Left kidney (tissue), 2 donors: Measurements from ENCODE around the gene BAX. TPM values are rescaled to one million over a fixed set of nuclear protein-coding genes. Genes with fewer than 3 reads are reported as not detected.
A peak's percentile ranks its signal among the peaks of the same experiment; 100 is the strongest.

ENCODE experiments used
- DNase-seq: peaks from one replicate; pipeline ENCODE4 v3.0.0-alpha.2; 2013
- polyA plus RNA-seq: library from polyadenylated mRNA; unstranded; fragments of 120-200 nt; gene quantifications from one replicate; pipeline ENCODE4 v1.2.1, GENCODE V29; 2013; ENCODE audit not compliant: insufficient read length

Gene BAX
- polyA plus RNA-seq, 1 donor = 64.5 TPM

GRCh38 chr19:48961673-48962028 is 7.0 kb downstream of the BAX start:
- no peak for DNase-seq

GRCh38 chr19:48962029-48962848 is 7.6 kb downstream of the BAX start:
- no peak for DNase-seq

- DNase-seq = no peak
Measured at GRCh38 chr19:48962849-48963165, 8.1 kb downstream of the BAX start.

- peak; percentile 51 for DNase-seq
Measured at GRCh38 chr19:48963371-48964204, 8.9 kb downstream of the BAX start.

- DNase-seq = no peak
Measured at GRCh38 chr19:48964205-48965039, 9.7 kb downstream of the BAX start.

- DNase-seq = peak; percentile 94
Measured at GRCh38 chr19:48965040-48965805, 10.5 kb downstream of the BAX start, which contains the start of gene FTL. Gene FTL (plus strand): TSS chr19:48965309. CDS start chr19:48965508, 199 bp downstream.

- peak; percentile 88 for DNase-seq
Measured at GRCh38 chr19:48965806-48966540, 11.3 kb downstream of the BAX start.

- no peak for DNase-seq
Measured at GRCh38 chr19:48966541-48967345, 12.1 kb downstream of the BAX start.

GRCh38 chr19:48967346-48968178 is 12.9 kb downstream of the BAX start:
- no peak for DNase-seq

GRCh38 chr19:48968179-48968661 is 13.5 kb downstream of the BAX start:
- no peak for DNase-seq

GRCh38 chr19:48968813-48969218 is 14.1 kb downstream of the BAX start:
- no peak for DNase-seq

- no peak for DNase-seq
Measured at GRCh38 chr19:48969276-48970138, 14.8 kb downstream of the BAX start.

GRCh38 chr19:48970139-48970766 is 15.6 kb downstream of the BAX start:
- DNase-seq = no peak

- DNase-seq = peak; percentile 83
Measured at GRCh38 chr19:48970923-48971395, 16.3 kb downstream of the BAX start.

GRCh38 chr19:48975947-48976847 is 21.5 kb downstream of the BAX start:
- no peak for DNase-seq

GRCh38 chr19:48977061-48977460 is 22.4 kb downstream of the BAX start:
- DNase-seq = no peak
